CD4-positive, alpha-beta memory T cell (primary cell): ENCODE data around the gene ACOT7. TPM values are rescaled to one million over a fixed set of nuclear protein-coding genes. Genes with fewer than 3 reads are reported as not detected.

ENCODE experiments used
- CTCF ChIA-PET: fragments of 350-600 bp; sonication (Branson Sonifier 250); formaldehyde crosslinking; loops from one replicate; lab custom pipeline; 2021; ENCODE audit warnings: inconsistent platforms; ENCODE audit not compliant: partially characterized antibody; lab: Charles Lee
- POLR2A ChIA-PET: fragments of 350-600 bp; sonication (Branson Sonifier 250); formaldehyde crosslinking; loops from one replicate; lab custom pipeline; 2021; ENCODE audit not compliant: partially characterized antibody; lab: Charles Lee
- DNase-seq, 5 donors: peaks; one replicate each; pipeline versions ENCODE4 v3.0.0 to v3.0.0-alpha.2; 2020 to 2022; ENCODE audit warnings: mixed read lengths in 1 of 5
- H3K27ac ChIP-seq: one replicate; pipeline ENCODE4 v1.7.0; 2013; ENCODE audit warnings: low read depth, low read length
- H3K27me3 ChIP-seq: 2 replicates; pipeline ENCODE4 v1.7.0; 2013; ENCODE audit warnings: mild to moderate bottlenecking, low read length, moderate library complexity; ENCODE audit not compliant: insufficient read depth
- H3K36me3 ChIP-seq: 2 replicates; pipeline ENCODE4 v1.7.0; 2013; ENCODE audit warnings: mild to moderate bottlenecking, low read length, moderate library complexity; ENCODE audit not compliant: insufficient read depth
- H3K4me1 ChIP-seq: 2 replicates; pipeline ENCODE4 v1.7.0; 2013; ENCODE audit warnings: mild to moderate bottlenecking, low read length, moderate library complexity; ENCODE audit not compliant: insufficient read depth
- H3K4me3 ChIP-seq, 2 donors: one replicate each; pipeline ENCODE4 v1.7.0; 2013; ENCODE audit warnings: low read length in 2 of 2, mild to moderate bottlenecking in 1 of 2
- H3K9me3 ChIP-seq, 2 donors: one replicate each; pipeline ENCODE4 v1.7.0; 2013; ENCODE audit warnings: low read length in 2 of 2, control low read depth in 1 of 2; ENCODE audit not compliant: control insufficient read depth in 1 of 2
- H3K27ac Mint-ChIP-seq, 7 donors: one replicate each; pipeline ENCODE4 v1.8.0; 2020 to 2021; ENCODE audit warnings: mixed read lengths in 7 of 7, mild to moderate bottlenecking in 6 of 7, inconsistent platforms in 3 of 7, moderate library complexity in 3 of 7
- H3K27me3 Mint-ChIP-seq, 2 donors: one replicate each; pipeline ENCODE4 v1.8.0; 2020 to 2021; ENCODE audit warnings: mixed read lengths in 2 of 2
- H3K36me3 Mint-ChIP-seq, 2 donors: one replicate each; pipeline ENCODE4 v1.8.0; 2020 to 2021; ENCODE audit warnings: mixed read lengths in 2 of 2, inconsistent platforms in 1 of 2, mild to moderate bottlenecking in 1 of 2
- H3K4me1 Mint-ChIP-seq, 4 donors: one replicate each; pipeline ENCODE4 v1.8.0; 2020 to 2021; ENCODE audit warnings: mixed read lengths in 4 of 4, mild to moderate bottlenecking in 1 of 4
- H3K4me3 Mint-ChIP-seq, 8 donors: one replicate each; pipeline ENCODE4 v1.8.0; 2020 to 2021; ENCODE audit warnings: mixed read lengths in 8 of 8, mild to moderate bottlenecking in 7 of 8, moderate library complexity in 6 of 8, inconsistent platforms in 3 of 8
- H3K9me3 Mint-ChIP-seq, 8 donors: one replicate each; pipeline ENCODE4 v1.8.0; 2020 to 2021; ENCODE audit warnings: mixed read lengths in 8 of 8, mild to moderate bottlenecking in 5 of 8, inconsistent platforms in 3 of 8, moderate library complexity in 1 of 8
- intact Hi-C: fragments of 100-400 bp; cut with micrococcal nuclease; formaldehyde crosslinking; loops from one replicate; pipeline ENCODE4 v1.15.1; 2023
- polyA plus RNA-seq, 2 donors: library from polyadenylated mRNA; unstranded; fragments of 300-500 nt; fragmentation: Illumina TruSeq; gene quantifications; one replicate each; pipeline ENCODE4 v1.2.3, GENCODE V29; 2021
- total RNA-seq, 2 experiments: library from RNA; stranded (reverse); gene quantifications; one replicate each; pipeline ENCODE4 v1.2.3, GENCODE V29; 2021

Gene ACOT7
- total and polyA plus RNA-seq, 4 experiments from 2014 or later = 2.7 to 7.4 (median 4.8) TPM

- H3K9me3 Mint-ChIP-seq = no peaks in the 10 kb centered on the region
- H3K27ac ChIP-seq = no peak overlapping the region
- no peak for DNase-seq
- H3K27ac Mint-ChIP-seq = no peak overlapping the region
- H3K4me3 ChIP-seq = no peak overlapping the region
- H3K36me3 ChIP-seq = no peaks in the 10 kb centered on the region
- CTCF ChIA-PET = no interaction called here
- H3K9me3 ChIP-seq = no peaks in the 10 kb centered on the region
- intact Hi-C loops = no loop called here
- H3K27me3 Mint-ChIP-seq = no peaks in the 10 kb centered on the region
- no peaks in the 10 kb centered on the region for H3K4me1 Mint-ChIP-seq
- no peaks in the 10 kb centered on the region for H3K27me3 ChIP-seq
- no peaks in the 10 kb centered on the region for H3K4me1 ChIP-seq
- H3K4me3 Mint-ChIP-seq = no peak overlapping the region
- POLR2A ChIA-PET = no interaction called here
- H3K36me3 Mint-ChIP-seq = peaks cover 0 to 3% of the 10 kb centered on the region in 2 donors
Observed at GRCh38 chr1:6272868-6273267, 120.7 kb downstream of the ACOT7 start.

GRCh38 chr1:6272452-6272851 lies 121.1 kb downstream of the ACOT7 start:
- no peaks in the 10 kb centered on the region for H3K4me1 ChIP-seq
- no peak overlapping the region for H3K27ac ChIP-seq
- POLR2A ChIA-PET = no interaction called here
- no peaks in the 10 kb centered on the region for H3K27me3 Mint-ChIP-seq
- H3K27ac Mint-ChIP-seq = no peak overlapping the region
- H3K4me1 Mint-ChIP-seq = no peaks in the 10 kb centered on the region
- no peak overlapping the region for H3K4me3 ChIP-seq
- no peaks in the 10 kb centered on the region for H3K9me3 ChIP-seq
- DNase-seq = no peak
- intact Hi-C loops = no loop called here
- H3K27me3 ChIP-seq = no peaks in the 10 kb centered on the region
- peaks cover 0 to 1% of the 10 kb centered on the region in 2 donors for H3K36me3 Mint-ChIP-seq
- no peak overlapping the region for H3K4me3 Mint-ChIP-seq
- H3K36me3 ChIP-seq = no peaks in the 10 kb centered on the region
- CTCF ChIA-PET = no interaction called here
- peaks cover 0 to 1% (median 0%) of the 10 kb centered on the region in 8 donors for H3K9me3 Mint-ChIP-seq

GRCh38 chr1:6271554-6271953 lies 122.0 kb downstream of the ACOT7 start:
- H3K27ac ChIP-seq = no peak overlapping the region
- H3K27me3 Mint-ChIP-seq = no peaks in the 10 kb centered on the region
- intact Hi-C loops = no loop called here
- POLR2A ChIA-PET = no interaction called here
- H3K36me3 Mint-ChIP-seq = no peaks in the 10 kb centered on the region
- CTCF ChIA-PET = no interaction called here
- H3K4me3 Mint-ChIP-seq = no peak overlapping the region
- H3K27ac Mint-ChIP-seq = no peak overlapping the region
- H3K9me3 Mint-ChIP-seq = peaks cover 0 to 2% (median 0%) of the 10 kb centered on the region in 8 donors
- no peak for DNase-seq
- no peak overlapping the region for H3K4me3 ChIP-seq
- H3K36me3 ChIP-seq = no peaks in the 10 kb centered on the region
- H3K9me3 ChIP-seq = no peaks in the 10 kb centered on the region
- H3K4me1 Mint-ChIP-seq = no peaks in the 10 kb centered on the region
- no peaks in the 10 kb centered on the region for H3K27me3 ChIP-seq
- no peaks in the 10 kb centered on the region for H3K4me1 ChIP-seq

GRCh38 chr1:6271006-6271405 lies 122.6 kb downstream of the ACOT7 start:
- ChIA-PET CTCF (no interaction called here), POLR2A (no interaction called here)
- H3K36me3 ChIP-seq = no peaks in the 10 kb centered on the region
- H3K9me3 ChIP-seq = no peaks in the 10 kb centered on the region
- intact Hi-C loops = no loop called here
- H3K27me3 ChIP-seq = no peaks in the 10 kb centered on the region
- no peak for DNase-seq
- no peak overlapping the region for H3K27ac ChIP-seq
- H3K36me3 Mint-ChIP-seq = no peaks in the 10 kb centered on the region
- no peaks in the 10 kb centered on the region for H3K4me1 ChIP-seq
- no peak overlapping the region for H3K27ac Mint-ChIP-seq
- H3K9me3 Mint-ChIP-seq = peaks cover 0 to 2% (median 0%) of the 10 kb centered on the region in 8 donors
- H3K27me3 Mint-ChIP-seq = no peaks in the 10 kb centered on the region
- H3K4me1 Mint-ChIP-seq = no peaks in the 10 kb centered on the region
- no peak overlapping the region for H3K4me3 ChIP-seq
- H3K4me3 Mint-ChIP-seq = no peak overlapping the region

GRCh38 chr1:6270401-6270800 lies 123.2 kb downstream of the ACOT7 start:
- Mint-ChIP-seq H3K27ac (no peak overlapping the region), H3K4me1 (no peaks in the 10 kb centered on the region), H3K36me3 (no peaks in the 10 kb centered on the region), H3K9me3 (peaks cover 0 to 2% (median 0%) of the 10 kb centered on the region in 8 donors), H3K27me3 (no peaks in the 10 kb centered on the region), H3K4me3 (no peak overlapping the region)
- no peak for DNase-seq
- Histone ChIP-seq H3K9me3 (no peaks in the 10 kb centered on the region), H3K4me1 (no peaks in the 10 kb centered on the region), H3K27ac (no peak overlapping the region), H3K27me3 (no peaks in the 10 kb centered on the region), H3K36me3 (no peaks in the 10 kb centered on the region), H3K4me3 (no peak overlapping the region)
- ChIA-PET CTCF (no interaction called here), POLR2A (no interaction called here)
- intact Hi-C loops = no loop called here

- DNase-seq = no peak
- Mint-ChIP-seq H3K4me1 (no peaks in the 10 kb centered on the region), H3K9me3 (peaks cover 0 to 2% (median 0%) of the 10 kb centered on the region in 8 donors), H3K27me3 (no peaks in the 10 kb centered on the region), H3K4me3 (no peak overlapping the region), H3K36me3 (no peaks in the 10 kb centered on the region), H3K27ac (no peak overlapping the region)
- no peaks in the 10 kb centered on the region for H3K36me3 ChIP-seq
- no peaks in the 10 kb centered on the region for H3K9me3 ChIP-seq
- CTCF ChIA-PET = no interaction called here
- H3K4me1 ChIP-seq = no peaks in the 10 kb centered on the region
- no peaks in the 10 kb centered on the region for H3K27me3 ChIP-seq
- no peak overlapping the region for H3K4me3 ChIP-seq
- POLR2A ChIA-PET = no interaction called here
- H3K27ac ChIP-seq = no peak overlapping the region
- intact Hi-C loops = no loop called here
Observed at GRCh38 chr1:6269720-6270400, 123.7 kb downstream of the ACOT7 start.

- ChIA-PET POLR2A (no interaction called here), CTCF (no interaction called here)
- Histone ChIP-seq H3K36me3 (no peaks in the 10 kb centered on the region), H3K4me1 (no peaks in the 10 kb centered on the region), H3K27me3 (no peaks in the 10 kb centered on the region), H3K4me3 (no peak overlapping the region), H3K27ac (no peak overlapping the region), H3K9me3 (no peaks in the 10 kb centered on the region)
- H3K27me3 Mint-ChIP-seq = no peaks in the 10 kb centered on the region
- no peaks in the 10 kb centered on the region for H3K4me1 Mint-ChIP-seq
- intact Hi-C loops = no loop called here
- H3K36me3 Mint-ChIP-seq = no peaks in the 10 kb centered on the region
- H3K9me3 Mint-ChIP-seq = peaks cover 0 to 2% (median 0%) of the 10 kb centered on the region in 8 donors
- DNase-seq = no peak
- no peak overlapping the region for H3K27ac Mint-ChIP-seq
- H3K4me3 Mint-ChIP-seq = no peak overlapping the region
Observed at GRCh38 chr1:6269296-6269695, 124.3 kb downstream of the ACOT7 start.
